DND-41 (cell line): ENCODE results near the gene WNT2.

Experiments used
- ATAC-seq: fragments of 200-7000 bp; cut with Tn5 transposase; 3 replicates; pipeline ENCODE4 v1.9.1; 2021; ENCODE audit warnings: low read depth; ENCODE audit not compliant: insufficient read depth
- DNase-seq: peaks from one replicate; pipeline ENCODE4 v3.0.0-alpha.2; 2020
- H2AFZ ChIP-seq: 2 replicates; pipeline ENCODE4 v1.6.0; 2012; ENCODE audit warnings: low read depth, low read length
- H3K27ac ChIP-seq: 2 replicates; pipeline ENCODE4 v1.5.1; 2012; ENCODE audit warnings: low read length, inconsistent platforms
- H3K27me3 ChIP-seq: fragments of 200-600 bp; sonication (generic); 2 replicates; pipeline ENCODE4 v1.6.0; 2012; ENCODE audit warnings: low read length, mild to moderate bottlenecking, inconsistent platforms; ENCODE audit not compliant: insufficient read depth, poor library complexity
- H3K36me3 ChIP-seq: 2 replicates; pipeline ENCODE4 v1.5.1; 2012; ENCODE audit warnings: low read length, inconsistent platforms; ENCODE audit not compliant: insufficient read depth
- H3K4me1 ChIP-seq: 2 replicates; pipeline ENCODE4 v1.5.1; 2012; ENCODE audit warnings: mild to moderate bottlenecking, low read length; ENCODE audit not compliant: insufficient read depth
- H3K4me2 ChIP-seq: 2 replicates; pipeline ENCODE4 v1.6.0; 2012; ENCODE audit warnings: mild to moderate bottlenecking, moderate library complexity, low read length, inconsistent platforms; ENCODE audit not compliant: insufficient read depth
- H3K4me3 ChIP-seq, 2 experiments: fragments of 200-600 bp in 1 of 2; shearing (Covaris generic) in 1 of 2; 2 replicates each; pipeline ENCODE4 v1.5.1; 2012 to 2016; ENCODE audit warnings: inconsistent platforms in 2 of 2, low read length in 2 of 2, mild to moderate bottlenecking in 2 of 2, low read depth in 1 of 2, moderate library complexity in 1 of 2
- H3K79me2 ChIP-seq: 2 replicates; pipeline ENCODE4 v1.6.0; 2012; ENCODE audit warnings: low read length, inconsistent platforms; ENCODE audit not compliant: insufficient read depth
- H3K9ac ChIP-seq: 2 replicates; pipeline ENCODE4 v1.6.0; 2012; ENCODE audit warnings: low read depth, mild to moderate bottlenecking, inconsistent platforms, low read length, moderate library complexity
- H3K9me3 ChIP-seq: 2 replicates; pipeline ENCODE4 v1.5.1; 2012; ENCODE audit warnings: low read length, moderate library complexity, mild to moderate bottlenecking, inconsistent platforms; ENCODE audit not compliant: insufficient read depth, severe bottlenecking
- H4K20me1 ChIP-seq: 2 replicates; pipeline ENCODE4 v1.6.0; 2012; ENCODE audit warnings: low read length; ENCODE audit not compliant: insufficient read depth
- EZH2 ChIP-seq: IDR thresholded peaks from 3 replicates; pipeline ENCODE4 v1.6.1; 2012; ENCODE audit warnings: borderline replicate concordance, low read depth, mild to moderate bottlenecking, moderate library complexity, low read length, inconsistent platforms; ENCODE audit not compliant: severe bottlenecking
- TF ChIP-seq, protein P1 (sequence below): IDR thresholded peaks from 2 replicates; pipeline ENCODE4 v1.5.1; 2012; ENCODE audit warnings: borderline replicate concordance, low read length, moderate library complexity, mild to moderate bottlenecking; ENCODE audit not compliant: poor library complexity, severe bottlenecking; ENCODE audit errors: extremely low read depth

Gene WNT2

DNA sequence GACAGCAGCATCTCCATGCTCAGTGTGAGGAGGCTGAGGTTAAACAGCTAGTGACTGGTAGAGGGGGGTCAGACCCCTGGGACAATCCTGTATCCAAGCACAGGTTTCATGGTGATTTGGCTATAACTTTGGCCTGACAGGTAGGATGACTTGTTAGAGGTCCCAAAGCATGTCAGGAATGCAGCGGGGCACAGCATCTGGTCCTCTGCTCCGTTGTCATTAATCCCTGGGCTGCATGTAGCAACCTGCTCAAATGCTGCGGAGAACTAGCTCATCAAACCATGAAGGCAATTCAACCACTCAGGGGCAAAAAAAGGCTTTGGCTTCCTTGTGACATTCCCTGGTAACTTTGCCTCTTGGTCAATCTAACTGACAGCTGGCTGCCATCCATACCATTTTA is 26.8 kb downstream of the WNT2 start:
- no peak for ATAC-seq
- Histone ChIP-seq H3K4me3 (no peak overlapping the region), H3K27ac (no peak overlapping the region), H3K79me2 (no peaks in the 10 kb centered on the region), H3K36me3 (no peaks in the 10 kb centered on the region), H3K9ac (no peak overlapping the region), H2AFZ (no peak overlapping the region), H3K4me1 (peaks cover 4% of the 10 kb centered on the region; the same call in 1 of the 2 replicates), H3K4me2 (no peak overlapping the region), H3K27me3 (peaks cover 5% of the 10 kb centered on the region), H4K20me1 (no peaks in the 10 kb centered on the region), H3K9me3 (no peaks in the 10 kb centered on the region)
- no peak for TF ChIP-seq EZH2
- TF ChIP-seq, protein P1, sequence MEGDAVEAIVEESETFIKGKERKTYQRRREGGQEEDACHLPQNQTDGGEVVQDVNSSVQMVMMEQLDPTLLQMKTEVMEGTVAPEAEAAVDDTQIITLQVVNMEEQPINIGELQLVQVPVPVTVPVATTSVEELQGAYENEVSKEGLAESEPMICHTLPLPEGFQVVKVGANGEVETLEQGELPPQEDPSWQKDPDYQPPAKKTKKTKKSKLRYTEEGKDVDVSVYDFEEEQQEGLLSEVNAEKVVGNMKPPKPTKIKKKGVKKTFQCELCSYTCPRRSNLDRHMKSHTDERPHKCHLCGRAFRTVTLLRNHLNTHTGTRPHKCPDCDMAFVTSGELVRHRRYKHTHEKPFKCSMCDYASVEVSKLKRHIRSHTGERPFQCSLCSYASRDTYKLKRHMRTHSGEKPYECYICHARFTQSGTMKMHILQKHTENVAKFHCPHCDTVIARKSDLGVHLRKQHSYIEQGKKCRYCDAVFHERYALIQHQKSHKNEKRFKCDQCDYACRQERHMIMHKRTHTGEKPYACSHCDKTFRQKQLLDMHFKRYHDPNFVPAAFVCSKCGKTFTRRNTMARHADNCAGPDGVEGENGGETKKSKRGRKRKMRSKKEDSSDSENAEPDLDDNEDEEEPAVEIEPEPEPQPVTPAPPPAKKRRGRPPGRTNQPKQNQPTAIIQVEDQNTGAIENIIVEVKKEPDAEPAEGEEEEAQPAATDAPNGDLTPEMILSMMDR, result no peak
- no peak for DNase-seq

DNA sequence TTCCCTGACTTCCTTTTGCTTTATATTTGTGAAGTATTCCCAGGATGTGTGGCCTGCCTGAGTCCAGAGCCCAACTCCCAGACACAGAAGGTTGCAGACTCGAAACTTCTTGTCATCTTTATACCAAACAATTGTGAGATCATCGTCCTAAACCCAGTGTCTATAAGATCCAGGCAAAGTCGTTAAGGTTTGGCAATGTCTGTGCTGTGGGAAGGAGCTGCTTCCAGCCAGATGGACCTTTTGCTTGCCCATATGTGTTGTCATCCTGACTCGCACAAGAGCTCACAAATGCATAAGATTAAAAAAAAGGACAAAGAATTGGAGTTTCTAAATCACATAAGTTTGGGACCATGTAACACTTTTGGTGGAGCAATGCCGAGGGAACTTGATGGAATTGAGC is 37.0 kb downstream of the WNT2 start:
- Histone ChIP-seq H3K4me1 (no peaks in the 10 kb centered on the region), H3K27me3 (peaks cover 16% of the 10 kb centered on the region), H3K27ac (no peak overlapping the region), H2AFZ (no peak overlapping the region), H3K36me3 (no peaks in the 10 kb centered on the region), H3K9me3 (no peaks in the 10 kb centered on the region), H3K79me2 (no peaks in the 10 kb centered on the region), H3K4me2 (no peak overlapping the region), H3K9ac (no peak overlapping the region), H3K4me3 (no peak overlapping the region), H4K20me1 (no peaks in the 10 kb centered on the region)
- DNase-seq (no peak), ATAC-seq (no peak)
- TF ChIP-seq EZH2, result no peak
- TF ChIP-seq, protein P1, result no peak

DNA sequence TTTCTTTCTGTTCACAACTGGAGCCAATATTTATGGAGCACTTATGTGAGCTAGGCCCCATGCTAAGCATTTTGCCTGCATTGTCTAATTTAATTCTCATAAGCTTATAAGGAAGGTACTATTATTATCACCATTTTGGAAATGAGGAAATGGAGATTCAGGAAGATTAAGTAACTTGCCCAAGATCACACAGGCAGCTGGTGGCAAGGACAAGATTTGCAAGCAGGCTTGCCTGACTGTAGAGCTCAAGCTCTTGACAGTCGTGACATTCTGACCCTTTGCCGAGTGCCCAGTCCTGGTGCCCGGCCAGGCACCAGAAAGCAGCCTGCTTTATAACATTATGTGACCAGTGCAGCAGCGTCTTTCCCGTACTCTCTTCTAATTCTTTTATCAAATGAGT is 38.2 kb downstream of the WNT2 start:
- Histone ChIP-seq H3K4me1 (no peaks in the 10 kb centered on the region), H3K27ac (no peak overlapping the region), H4K20me1 (no peaks in the 10 kb centered on the region), H3K9ac (no peak overlapping the region), H3K36me3 (no peaks in the 10 kb centered on the region), H3K79me2 (no peaks in the 10 kb centered on the region), H3K27me3 (peaks cover 6% of the 10 kb centered on the region), H3K4me3 (no peak overlapping the region), H2AFZ (no peak overlapping the region), H3K9me3 (no peaks in the 10 kb centered on the region), H3K4me2 (no peak overlapping the region)
- DNase-seq, result no peak
- no peak for ATAC-seq
- TF ChIP-seq EZH2, result no peak
- TF ChIP-seq, protein P1, result no peak

DNA sequence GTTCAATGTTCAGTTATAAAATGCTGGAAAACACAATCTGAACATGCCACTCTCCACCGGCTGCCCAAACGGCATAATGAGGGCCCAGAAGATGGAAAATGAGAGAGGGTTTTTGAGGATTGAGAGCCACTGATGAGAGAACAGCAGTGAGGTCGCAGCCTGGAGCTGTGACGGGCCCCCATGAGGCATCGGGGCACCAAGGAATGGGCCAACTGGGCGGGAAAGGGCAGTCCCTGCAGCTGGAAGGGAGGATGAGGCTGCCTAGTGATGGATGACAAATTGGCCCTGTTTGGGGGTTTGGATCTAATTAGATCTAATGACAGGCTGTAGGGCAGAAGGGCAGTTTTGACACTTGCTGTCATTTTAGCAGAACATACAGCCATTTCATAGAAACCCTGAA is 39.1 kb downstream of the WNT2 start:
- H4K20me1 ChIP-seq, result no peaks in the 10 kb centered on the region
- no peaks in the 10 kb centered on the region for H3K9me3 ChIP-seq
- ATAC-seq, result no peak
- no peaks in the 10 kb centered on the region for H3K4me1 ChIP-seq
- no peak overlapping the region for H3K9ac ChIP-seq
- H3K79me2 ChIP-seq, result no peaks in the 10 kb centered on the region
- H3K4me2 ChIP-seq, result no peak overlapping the region
- H3K4me3 ChIP-seq, result no peak overlapping the region
- no peaks in the 10 kb centered on the region for H3K36me3 ChIP-seq
- peaks cover 5% of the 10 kb centered on the region for H3K27me3 ChIP-seq
- DNase-seq, result no peak
- TF ChIP-seq EZH2, result no peak
- TF ChIP-seq, protein P1, result no peak
- H2AFZ ChIP-seq, result no peak overlapping the region
- H3K27ac ChIP-seq, result no peak overlapping the region
